ENCODE measurements around the gene PTMS. TPM values are rescaled to one million over a fixed set of nuclear protein-coding genes. Genes with fewer than 3 reads are reported as not detected.

PTMS gene
- total and polyA plus RNA-seq, 2 of the 13 experiments (the other 11 are each of a cell fraction or from before 2014, with no cell fraction given), result 40.5 to 82.4 TPM

GRCh38 chr12:6792522-6793201 lies 26.5 kb downstream of the PTMS start:
- ATAC-seq (peak; percentile 97), DNase-seq (ENCODE audit: low spot score) (peak; percentile 87), FAIRE-seq (peak; percentile 75)
- in situ Hi-C loops (cut with HindIII; ENCODE audit: extremely low pct_ligation_motif_present, low pct_unique_long_range_greater_than_20kb), result no loop called here
- peaks cover 59% of the 10 kb centered on the region for H3K4me1 ChIP-seq (ENCODE audit: insufficient read depth, low read length)
- intact Hi-C loops (cut with micrococcal nuclease; ENCODE audit: unreplicated experiment), result no loop called here
- no peaks in the 10 kb centered on the region for H3K36me3 ChIP-seq (replicated peaks in 1 of 2; ENCODE audit: control insufficient read depth in 1 of 2, insufficient read depth in 2 of 2, low read length in 2 of 2)
- H2AFZ ChIP-seq (ENCODE audit: low read length), result peak overlapping the region; percentile 63
- BruUV-seq (replicated peaks), result no TSS peak
- H3K9ac ChIP-seq (ENCODE audit: insufficient read depth, low read depth, low read length), result peak overlapping the region; percentile 57
- peak overlapping the region in 2 of 3 experiments; percentile 27 to 58; a peak in 4 of 6 replicates for H3K4me3 ChIP-seq (replicated peaks in 1 of 3; ENCODE audit: insufficient read depth in 1 of 3, low read depth in 2 of 3, low read length in 3 of 3)
- no peaks in the 10 kb centered on the region; a peak in 1 of 5 replicates for H3K27me3 ChIP-seq (ENCODE audit: control insufficient read depth in 1 of 2, insufficient read depth in 2 of 2, low read length in 2 of 2)
- WGBS (ENCODE audit: low lambda C conversion rate), result 17% methylated on average over 12 of the region's 12 CpGs
- H4K20me1 ChIP-seq (ENCODE audit: insufficient read depth, low read length), result no peaks in the 10 kb centered on the region
- CTCF ChIA-PET (ENCODE audit: low intra/inter-chr PET ratio, low total read pairs), result no interaction called here
- no peaks in the 10 kb centered on the region for H3K79me2 ChIP-seq (ENCODE audit: insufficient read depth, low read length)
- no peaks in the 10 kb centered on the region for H3K9me3 ChIP-seq (ENCODE audit: low read length)
- peak overlapping the region; percentile 78 for H3K4me2 ChIP-seq (ENCODE audit: low read depth, low read length)
- H3K27ac ChIP-seq (ENCODE audit: extremely low read length, insufficient read depth, low read length), result peak overlapping the region; percentile 74
- POLR2A ChIA-PET, result interaction anchor here (1.0 to 2.6 kb wide), 13 partner anchors 11 to 300 kb away, joined by 3 to 25 read pairs (median 4); partner anchors contain the start of genes CDCA3, COPS7A, GAPDH and GPR162
- no peak; the same call in 1 of the 2 replicates for TF ChIP-seq ZNF784 (CRISPR knock-in tag; IDR thresholded peaks at IDR 0.05; ENCODE audit: borderline replicate concordance)
- TF ChIP-seq NCOA1 (CRISPR knock-in tag; IDR thresholded peaks at IDR 0.05), result no peak
- no peak for TF ChIP-seq ZKSCAN5 (CRISPR knock-in tag; IDR thresholded peaks at IDR 0.05)
- TF ChIP-seq HOXA5 (CRISPR knock-in tag; IDR thresholded peaks at IDR 0.05), result no peak
- no peak for TF ChIP-seq ZNF850 (CRISPR knock-in tag; conservative IDR thresholded peaks at IDR 0.05)
- peak; percentile 66 for TF ChIP-seq ELF3 (CRISPR knock-in tag; IDR thresholded peaks at IDR 0.05)
- TF ChIP-seq FOXP1 (IDR thresholded peaks at IDR 0.05), result no peak
- peak; percentile 53; the same call in 1 of the 2 replicates for TF ChIP-seq FOXP1 (CRISPR knock-in tag; IDR thresholded peaks at IDR 0.05)
- peak; percentile 72 for TF ChIP-seq POLR2G (IDR thresholded peaks at IDR 0.05; ENCODE audit: low read depth, low read length)
- TF ChIP-seq POGK (CRISPR knock-in tag; conservative IDR thresholded peaks at IDR 0.05), result 0 out of 2 replicates have a peak, but pooled peaks have one; percentile 34
- TF ChIP-seq SMAD9 (CRISPR knock-in tag; IDR thresholded peaks at IDR 0.05), result no peak
- no peak for TF ChIP-seq CHCHD3 (CRISPR knock-in tag; IDR thresholded peaks at IDR 0.05)
- no peak for TF ChIP-seq ZNF253 (CRISPR knock-in tag; IDR thresholded peaks at IDR 0.05; ENCODE audit: borderline replicate concordance)
- TF ChIP-seq TRIM22 (IDR thresholded peaks at IDR 0.05), result no peak
- no peak for TF ChIP-seq HOXD1 (CRISPR knock-in tag; IDR thresholded peaks at IDR 0.05)
- no peak for TF ChIP-seq ATM (IDR thresholded peaks at IDR 0.05; ENCODE audit: borderline replicate concordance)
- no peak for TF ChIP-seq ZNF761 (CRISPR knock-in tag; conservative IDR thresholded peaks at IDR 0.05)
- no peak for TF ChIP-seq PLRG1 (conservative IDR thresholded peaks at IDR 0.05)
- TF ChIP-seq TFDP2 (CRISPR knock-in tag; IDR thresholded peaks at IDR 0.05), result peak; percentile 40; the same call in 1 of the 2 replicates

All from HepG2 (cell line).